Skeletal muscle tissue (tissue), 4 donors: ENCODE data around the gene UNK. TPM values are rescaled to one million over a fixed set of nuclear protein-coding genes. Genes with fewer than 3 reads are reported as not detected.

Source experiments
- H3K27ac ChIP-seq: one replicate; pipeline ENCODE4 v1.7.0; 2013; ENCODE audit warnings: mild to moderate bottlenecking, low read depth, low read length, inconsistent platforms
- H3K27me3 ChIP-seq, 3 donors: one replicate each; pipeline ENCODE4 v1.7.0; 2013; ENCODE audit warnings: low read length in 3 of 3; ENCODE audit not compliant: control insufficient read depth in 3 of 3, insufficient read depth in 3 of 3
- H3K36me3 ChIP-seq, 3 donors: one replicate each; pipeline ENCODE4 v1.7.0; 2013; ENCODE audit warnings: low read length in 3 of 3; ENCODE audit not compliant: control insufficient read depth in 3 of 3, insufficient read depth in 3 of 3
- H3K4me1 ChIP-seq, 3 donors: one replicate each; pipeline ENCODE4 v1.7.0; 2013; ENCODE audit warnings: low read length in 3 of 3, mild to moderate bottlenecking in 3 of 3; ENCODE audit not compliant: control insufficient read depth in 3 of 3, insufficient read depth in 3 of 3
- H3K4me3 ChIP-seq, 3 donors: one replicate each; pipeline ENCODE4 v1.7.0; 2013; ENCODE audit warnings: low read length in 3 of 3
- H3K9ac ChIP-seq, 3 donors: one replicate each; pipeline ENCODE4 v1.7.0; 2013; ENCODE audit warnings: low read length in 3 of 3, mild to moderate bottlenecking in 3 of 3, moderate library complexity in 2 of 3, low read depth in 1 of 3
- H3K9me3 ChIP-seq, 3 donors: one replicate each; pipeline ENCODE4 v1.7.0; 2013; ENCODE audit warnings: low read length in 3 of 3; ENCODE audit not compliant: control insufficient read depth in 3 of 3
- total RNA-seq: library from RNA; depleted of rRNA; stranded (reverse); fragments of >200 nt; gene quantifications from one replicate; pipeline ENCODE4 v1.2.3, GENCODE V29; 2014
- donor health status: Osteomylitis.

UNK gene
- total RNA-seq, 1 donor from 2014 or later: 15.7 TPM

GRCh38 chr17:75743625-75744206, 40.9 kb upstream of the UNK start:
- Histone ChIP-seq H3K27ac (no peak overlapping the region), H3K9ac (no peak overlapping the region), H3K4me3 (no peak overlapping the region), H3K27me3 (peaks cover 0 to 11% (median 0%) of the 10 kb centered on the region in 3 donors), H3K4me1 (peaks cover 0 to 2% (median 0%) of the 10 kb centered on the region in 3 donors), H3K9me3 (no peaks in the 10 kb centered on the region), H3K36me3 (peaks cover 0 to 3% (median 0%) of the 10 kb centered on the region in 3 donors)

DNA sequence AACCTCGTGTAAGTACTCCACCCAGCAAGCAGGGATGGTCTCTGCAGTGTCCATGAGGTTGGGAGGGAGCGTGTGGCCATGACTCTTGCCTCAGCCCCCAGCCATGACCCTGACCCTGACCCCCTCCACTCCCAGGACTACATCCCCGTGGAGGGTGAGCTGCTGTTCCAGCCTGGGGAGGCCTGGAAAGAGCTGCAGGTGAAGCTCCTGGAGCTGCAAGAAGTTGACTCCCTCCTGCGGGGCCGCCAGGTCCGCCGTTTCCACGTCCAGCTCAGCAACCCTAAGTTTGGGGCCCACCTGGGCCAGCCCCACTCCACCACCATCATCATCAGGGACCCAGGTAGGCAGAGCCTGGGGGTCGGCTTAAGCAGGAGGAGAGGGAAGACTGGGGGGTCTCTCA, 35.9 kb upstream of the UNK start:
- Histone ChIP-seq H3K27ac (no peak overlapping the region), H3K9ac (no peak overlapping the region), H3K4me3 (no peak overlapping the region), H3K9me3 (no peaks in the 10 kb centered on the region), H3K36me3 (peaks cover 0 to 2% (median 0%) of the 10 kb centered on the region in 3 donors), H3K4me1 (peaks cover 9 to 13% (median 11%) of the 10 kb centered on the region in 3 donors), H3K27me3 (no peaks in the 10 kb centered on the region)

GRCh38 chr17:75749545-75750389, 34.8 kb upstream of the UNK start:
- peak overlapping the region in 2 of 3 donors; percentile 33 to 35 for H3K4me3 ChIP-seq
- peak overlapping the region in 2 of 3 donors; percentile 21 to 60 for H3K9ac ChIP-seq
- peaks cover 16 to 21% (median 20%) of the 10 kb centered on the region in 3 donors for H3K4me1 ChIP-seq

DNA sequence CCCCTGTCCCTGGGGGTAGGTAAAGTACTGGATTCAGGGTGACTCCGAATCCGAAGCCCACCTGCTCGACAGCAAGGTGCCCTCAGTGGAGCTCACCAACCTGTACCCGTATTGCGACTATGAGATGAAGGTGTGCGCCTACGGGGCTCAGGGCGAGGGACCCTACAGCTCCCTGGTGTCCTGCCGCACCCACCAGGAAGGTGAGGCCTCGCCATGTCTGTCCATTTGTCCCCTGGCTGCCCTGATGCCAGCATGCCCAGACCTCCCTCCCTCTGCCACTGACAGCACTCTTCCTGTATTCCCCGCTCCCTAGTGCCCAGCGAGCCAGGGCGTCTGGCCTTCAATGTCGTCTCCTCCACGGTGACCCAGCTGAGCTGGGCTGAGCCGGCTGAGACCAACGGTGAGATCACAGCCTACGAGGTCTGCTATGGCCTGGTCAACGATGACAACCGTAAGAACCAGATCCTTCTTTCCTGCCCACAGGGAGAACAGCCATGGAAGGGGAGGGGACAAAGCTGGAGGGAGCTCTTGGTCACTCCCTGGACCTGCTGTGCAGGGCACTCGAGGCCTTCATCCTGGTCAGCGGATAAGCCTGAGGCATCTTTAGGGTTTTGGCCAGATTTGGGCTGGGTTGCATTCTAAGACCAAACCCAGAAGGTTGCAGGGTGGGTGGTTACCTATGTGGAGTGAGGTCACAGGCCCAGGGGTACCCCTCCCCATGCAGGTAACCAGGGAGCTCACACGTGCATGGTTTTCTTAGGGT, 33.8 kb upstream of the UNK start:
- Histone ChIP-seq H3K9me3 (no peaks in the 10 kb centered on the region), H3K4me1 (peaks cover 16 to 23% (median 20%) of the 10 kb centered on the region in 3 donors), H3K4me3 (no peak overlapping the region), H3K36me3 (peaks cover 0 to 2% (median 0%) of the 10 kb centered on the region in 3 donors), H3K9ac (no peak overlapping the region), H3K27me3 (no peaks in the 10 kb centered on the region), H3K27ac (no peak overlapping the region)

More at GRCh38 chr17:75749545-75750389, 34.8 kb upstream of the UNK start:
- Histone ChIP-seq H3K36me3 (peaks cover 0 to 2% (median 0%) of the 10 kb centered on the region in 3 donors), H3K27me3 (no peaks in the 10 kb centered on the region), H3K9me3 (no peaks in the 10 kb centered on the region), H3K27ac (no peak overlapping the region)

- Histone ChIP-seq H3K4me3 (no peak overlapping the region), H3K36me3 (peaks cover 0 to 2% (median 0%) of the 10 kb centered on the region in 3 donors), H3K27me3 (no peaks in the 10 kb centered on the region), H3K9ac (no peak overlapping the region), H3K4me1 (peaks cover 16 to 23% (median 20%) of the 10 kb centered on the region in 3 donors), H3K27ac (no peak overlapping the region), H3K9me3 (no peaks in the 10 kb centered on the region)
These were observed 32.8 kb upstream of the UNK start for GRCh38 chr17:75751676-75752404.

GRCh38 chr17:75752405-75752709, 32.2 kb upstream of the UNK start:
- peaks cover 16 to 23% (median 20%) of the 10 kb centered on the region in 3 donors for H3K4me1 ChIP-seq
- no peak overlapping the region for H3K4me3 ChIP-seq
- H3K27me3 ChIP-seq: no peaks in the 10 kb centered on the region
- H3K9ac ChIP-seq: no peak overlapping the region
- no peaks in the 10 kb centered on the region for H3K9me3 ChIP-seq
- H3K36me3 ChIP-seq: peaks cover 0 to 2% (median 0%) of the 10 kb centered on the region in 3 donors
- no peak overlapping the region for H3K27ac ChIP-seq

DNA sequence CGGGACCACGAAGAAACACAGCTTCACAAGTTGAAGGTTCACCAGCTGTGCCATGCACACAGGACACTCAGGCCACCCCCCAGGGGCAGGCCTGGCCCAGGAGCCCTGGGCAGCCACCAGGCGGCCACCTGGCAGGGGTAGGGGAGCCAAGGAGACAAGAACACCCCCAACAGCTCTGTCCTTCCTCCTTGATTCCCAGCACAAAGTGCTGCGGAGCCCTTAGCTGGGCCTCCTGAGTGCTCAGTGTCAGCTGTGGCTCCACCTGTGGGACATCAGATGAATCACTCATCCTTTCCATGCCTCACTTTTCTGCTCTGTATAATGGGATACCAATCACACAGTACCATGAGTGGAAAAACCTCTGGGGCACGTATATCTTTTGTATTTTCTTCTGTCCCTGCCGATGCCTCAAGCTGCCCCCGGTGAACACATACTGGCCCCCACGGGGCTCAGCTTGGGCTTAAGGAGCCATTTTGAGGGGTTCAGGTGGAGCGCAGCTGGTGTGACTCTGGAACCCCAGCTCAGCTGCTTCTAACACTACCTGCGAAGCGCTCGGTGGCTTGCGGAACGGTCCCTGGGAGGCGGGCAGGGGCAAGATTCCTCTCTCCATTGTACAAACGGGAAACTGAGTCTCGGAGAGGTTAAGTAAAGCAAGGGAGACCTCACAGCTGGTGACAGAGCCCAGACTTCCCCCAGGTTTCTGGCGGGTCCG, 31.6 kb upstream of the UNK start:
- H3K27me3 ChIP-seq: no peaks in the 10 kb centered on the region
- H3K9ac ChIP-seq: peak overlapping the region in 1 of 3 donors; percentile 66
- peaks cover 0 to 2% (median 0%) of the 10 kb centered on the region in 3 donors for H3K36me3 ChIP-seq
- H3K4me3 ChIP-seq: peak overlapping the region in 2 of 3 donors; percentile 46 to 52
- peaks cover 16 to 23% (median 18%) of the 10 kb centered on the region in 3 donors for H3K4me1 ChIP-seq
- H3K27ac ChIP-seq: no peak overlapping the region
- no peaks in the 10 kb centered on the region for H3K9me3 ChIP-seq

- Histone ChIP-seq H3K27ac (no peak overlapping the region), H3K9me3 (no peaks in the 10 kb centered on the region), H3K4me3 (peak overlapping the region in 2 of 3 donors; percentile 46 to 52), H3K4me1 (peaks cover 16 to 23% (median 18%) of the 10 kb centered on the region in 3 donors), H3K36me3 (peaks cover 0 to 2% (median 0%) of the 10 kb centered on the region in 3 donors), H3K9ac (peak overlapping the region; percentile 20 to 66 (median 56)), H3K27me3 (no peaks in the 10 kb centered on the region)
These were observed 30.9 kb upstream of the UNK start for GRCh38 chr17:75753514-75754377.
